SU-DHL-6 (cell line): ENCODE measurements around the gene DLX6.

Experiments used
- H2AFZ ChIP-seq: fragments of 200-600 bp; sonication (generic); 2 replicates; pipeline ENCODE4 v1.6.1; 2014; ENCODE audit warnings: low read depth, mild to moderate bottlenecking, moderate library complexity, mixed read lengths, antibody characterized with exemption, low read length; ENCODE audit not compliant: severe bottlenecking
- H3F3A ChIP-seq: fragments of 200-600 bp; shearing (Covaris generic); 2 replicates; pipeline ENCODE4 v1.6.0; 2016; ENCODE audit warnings: antibody characterized with exemption, mild to moderate bottlenecking; ENCODE audit not compliant: insufficient read depth
- H3K27ac ChIP-seq: fragments of 200-600 bp; sonication (generic); 2 replicates; pipeline ENCODE4 v1.5.1; 2016; ENCODE audit warnings: low read depth, mild to moderate bottlenecking, low read length, moderate library complexity, mixed read lengths
- H3K27me3 ChIP-seq: fragments of 200-600 bp; sonication (generic), shearing (Covaris generic); 2 replicates; pipeline ENCODE4 v1.6.0; 2014; ENCODE audit warnings: mild to moderate bottlenecking, low read length
- H3K36me3 ChIP-seq: fragments of 200-600 bp; sonication (generic); 2 replicates; pipeline ENCODE4 v1.6.1; 2014; ENCODE audit warnings: mild to moderate bottlenecking, low read length, mixed read lengths
- H3K4me2 ChIP-seq: fragments of 300-600, 200-600 bp; shearing (Covaris generic), sonication (generic); 2 replicates; pipeline ENCODE4 v1.6.0; 2014; ENCODE audit warnings: low read length, low read depth, mild to moderate bottlenecking; ENCODE audit not compliant: poor library complexity, severe bottlenecking
- H3K4me3 ChIP-seq: fragments of 200-600 bp; sonication (generic); 2 replicates; pipeline ENCODE4 v1.5.1; 2014; ENCODE audit warnings: antibody characterized with exemption, low read length, mild to moderate bottlenecking, mixed read lengths; ENCODE audit not compliant: insufficient read depth, poor library complexity, severe bottlenecking
- H3K79me2 ChIP-seq: fragments of 200-600 bp; sonication (generic); 2 replicates; pipeline ENCODE4 v1.6.1; 2014; ENCODE audit warnings: mild to moderate bottlenecking, low read length, moderate library complexity; ENCODE audit not compliant: insufficient read depth
- H3K9ac ChIP-seq: fragments of 200-600 bp; sonication (generic); 2 replicates; pipeline ENCODE4 v1.7.0; 2014; ENCODE audit warnings: mild to moderate bottlenecking, low read length
- H3K9me2 ChIP-seq: fragments of 200-600 bp; sonication (generic); replicated peaks from 2 replicates; pipeline ENCODE4 v1.6.1; 2014; ENCODE audit warnings: low read length; ENCODE audit not compliant: insufficient read depth
- H3K9me3 ChIP-seq: fragments of 200-600 bp; sonication (generic); 2 replicates; pipeline ENCODE4 v1.6.1; 2014; ENCODE audit warnings: low read length, mixed read lengths; ENCODE audit not compliant: insufficient read depth
- H4K20me1 ChIP-seq: fragments of 200-600 bp; sonication (generic); 2 replicates; pipeline ENCODE4 v1.6.1; 2014; ENCODE audit warnings: low read depth, mild to moderate bottlenecking, antibody characterized with exemption, low read length, moderate library complexity, mixed read lengths
- EZH2phosphoT487 ChIP-seq: fragments of 200-600 bp; sonication (generic), shearing (Covaris generic); conservative IDR thresholded peaks from 2 replicates; pipeline ENCODE4 v1.6.1; 2018; ENCODE audit warnings: mild to moderate bottlenecking, antibody characterized with exemption, low read length, moderate library complexity, mixed read lengths
- TF ChIP-seq, protein P1 (sequence below): fragments of 200-600 bp; sonication (generic); IDR thresholded peaks from one replicate; pipeline ENCODE4 v1.5.1; 2017; ENCODE audit warnings: antibody characterized with exemption, mild to moderate bottlenecking, low read length, moderate library complexity; ENCODE audit not compliant: insufficient read depth, poor library complexity, severe bottlenecking

Gene DLX6

DNA sequence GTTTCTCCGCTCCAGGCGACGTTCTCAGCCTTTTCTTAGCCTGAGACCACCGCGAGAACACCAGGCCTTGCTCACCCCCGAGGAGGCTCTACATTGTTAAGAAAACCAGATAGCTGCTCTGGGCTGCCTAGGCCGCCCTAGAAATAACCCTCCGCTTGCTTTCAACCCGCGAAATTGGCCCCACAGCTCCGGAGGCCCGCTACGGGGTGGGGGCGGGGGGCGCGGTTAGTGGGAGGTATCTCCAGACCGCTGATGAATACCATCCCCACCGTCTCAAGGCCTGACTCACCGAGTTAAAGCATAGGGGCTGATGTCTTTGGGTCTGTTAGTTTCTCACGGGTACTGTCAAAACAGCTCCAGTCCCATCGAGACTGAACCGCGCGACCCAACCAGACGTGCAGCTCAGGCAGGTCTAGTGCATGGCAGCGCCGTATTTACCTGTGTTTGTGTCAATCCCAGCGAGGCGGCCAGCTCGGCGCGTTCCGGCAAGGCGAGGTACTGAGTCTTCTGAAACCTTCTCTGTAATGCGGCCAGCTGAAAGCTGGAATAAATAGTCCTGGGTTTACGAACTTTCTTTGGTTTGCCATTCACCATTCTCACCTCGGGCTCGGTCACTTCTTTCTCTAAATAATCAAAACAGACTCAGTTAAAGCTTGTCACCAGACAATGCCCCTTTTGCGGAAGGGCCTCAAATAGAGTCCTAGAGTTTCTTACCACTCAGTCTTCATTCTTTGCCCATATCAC lies 16.6 kb downstream of the DLX6 start:
- TF ChIP-seq, protein P1, sequence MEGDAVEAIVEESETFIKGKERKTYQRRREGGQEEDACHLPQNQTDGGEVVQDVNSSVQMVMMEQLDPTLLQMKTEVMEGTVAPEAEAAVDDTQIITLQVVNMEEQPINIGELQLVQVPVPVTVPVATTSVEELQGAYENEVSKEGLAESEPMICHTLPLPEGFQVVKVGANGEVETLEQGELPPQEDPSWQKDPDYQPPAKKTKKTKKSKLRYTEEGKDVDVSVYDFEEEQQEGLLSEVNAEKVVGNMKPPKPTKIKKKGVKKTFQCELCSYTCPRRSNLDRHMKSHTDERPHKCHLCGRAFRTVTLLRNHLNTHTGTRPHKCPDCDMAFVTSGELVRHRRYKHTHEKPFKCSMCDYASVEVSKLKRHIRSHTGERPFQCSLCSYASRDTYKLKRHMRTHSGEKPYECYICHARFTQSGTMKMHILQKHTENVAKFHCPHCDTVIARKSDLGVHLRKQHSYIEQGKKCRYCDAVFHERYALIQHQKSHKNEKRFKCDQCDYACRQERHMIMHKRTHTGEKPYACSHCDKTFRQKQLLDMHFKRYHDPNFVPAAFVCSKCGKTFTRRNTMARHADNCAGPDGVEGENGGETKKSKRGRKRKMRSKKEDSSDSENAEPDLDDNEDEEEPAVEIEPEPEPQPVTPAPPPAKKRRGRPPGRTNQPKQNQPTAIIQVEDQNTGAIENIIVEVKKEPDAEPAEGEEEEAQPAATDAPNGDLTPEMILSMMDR, result no peak
- no peak for TF ChIP-seq EZH2phosphoT487
- no peak overlapping the region for H3K4me3 ChIP-seq
- no peak overlapping the region for H3K9ac ChIP-seq
- H3K4me2 ChIP-seq, result no peak overlapping the region
- 0 out of 2 replicates have a peak, but pooled peaks cover 4% of the 10 kb centered on the region for H4K20me1 ChIP-seq
- H3K27ac ChIP-seq, result no peak overlapping the region
- no peaks in the 10 kb centered on the region for H3K79me2 ChIP-seq
- no peaks in the 10 kb centered on the region for H3K36me3 ChIP-seq
- no peaks in the 10 kb centered on the region for H3F3A ChIP-seq
- no peaks in the 10 kb centered on the region for H3K27me3 ChIP-seq
- no peaks in the 10 kb centered on the region for H3K9me2 ChIP-seq
- no peaks in the 10 kb centered on the region for H3K9me3 ChIP-seq
- no peak overlapping the region for H2AFZ ChIP-seq

DNA sequence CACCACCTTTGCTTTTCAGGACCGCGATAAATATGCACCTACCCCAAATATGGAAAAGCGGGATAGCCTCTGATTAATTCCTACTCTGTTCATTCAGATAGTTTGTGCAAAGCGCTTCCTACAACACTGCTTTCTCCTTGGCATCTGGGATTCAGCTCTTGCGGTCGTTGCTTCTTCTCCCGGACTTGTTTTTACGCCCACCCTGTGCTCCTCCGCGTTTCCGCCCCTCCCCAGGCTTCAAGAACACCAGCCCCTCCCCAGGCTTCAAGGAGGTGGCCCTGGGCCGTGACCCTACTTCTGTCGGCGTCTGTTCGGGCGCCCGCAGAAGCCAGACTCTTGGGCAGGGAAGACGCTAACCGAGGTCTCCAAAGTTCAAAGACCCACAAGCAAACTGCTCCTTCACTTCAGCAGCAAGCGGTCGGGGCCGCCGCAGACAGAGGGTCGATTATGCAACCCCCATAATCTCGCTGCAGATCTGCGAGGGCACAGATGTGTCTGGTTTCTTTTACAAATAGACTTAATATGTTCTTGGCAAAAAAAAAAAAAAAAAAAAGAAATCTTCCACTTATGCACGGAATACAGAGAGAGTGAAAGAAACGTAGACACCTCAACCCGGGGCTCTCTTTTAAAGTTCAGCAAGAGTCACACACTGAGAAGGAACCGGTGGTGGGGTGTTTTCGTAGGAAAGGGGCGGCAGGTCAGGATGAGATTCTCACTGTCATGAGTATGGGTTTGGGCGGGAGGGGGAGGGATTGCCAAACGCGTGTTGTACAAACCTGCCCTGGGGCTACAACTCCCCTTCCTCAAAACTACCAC lies 17.3 kb downstream of the DLX6 start:
- no peaks in the 10 kb centered on the region for H3F3A ChIP-seq
- no peaks in the 10 kb centered on the region for H3K9me3 ChIP-seq
- H4K20me1 ChIP-seq, result 0 out of 2 replicates have a peak, but pooled peaks cover 4% of the 10 kb centered on the region
- H3K4me3 ChIP-seq, result no peak overlapping the region
- H3K9ac ChIP-seq, result no peak overlapping the region
- no peaks in the 10 kb centered on the region for H3K79me2 ChIP-seq
- TF ChIP-seq, protein P1, result no peak
- no peak for TF ChIP-seq EZH2phosphoT487
- H3K4me2 ChIP-seq, result no peak overlapping the region
- H3K27ac ChIP-seq, result no peak overlapping the region
- H2AFZ ChIP-seq, result no peak overlapping the region
- no peaks in the 10 kb centered on the region for H3K9me2 ChIP-seq
- H3K27me3 ChIP-seq, result no peaks in the 10 kb centered on the region
- no peaks in the 10 kb centered on the region for H3K36me3 ChIP-seq

DNA sequence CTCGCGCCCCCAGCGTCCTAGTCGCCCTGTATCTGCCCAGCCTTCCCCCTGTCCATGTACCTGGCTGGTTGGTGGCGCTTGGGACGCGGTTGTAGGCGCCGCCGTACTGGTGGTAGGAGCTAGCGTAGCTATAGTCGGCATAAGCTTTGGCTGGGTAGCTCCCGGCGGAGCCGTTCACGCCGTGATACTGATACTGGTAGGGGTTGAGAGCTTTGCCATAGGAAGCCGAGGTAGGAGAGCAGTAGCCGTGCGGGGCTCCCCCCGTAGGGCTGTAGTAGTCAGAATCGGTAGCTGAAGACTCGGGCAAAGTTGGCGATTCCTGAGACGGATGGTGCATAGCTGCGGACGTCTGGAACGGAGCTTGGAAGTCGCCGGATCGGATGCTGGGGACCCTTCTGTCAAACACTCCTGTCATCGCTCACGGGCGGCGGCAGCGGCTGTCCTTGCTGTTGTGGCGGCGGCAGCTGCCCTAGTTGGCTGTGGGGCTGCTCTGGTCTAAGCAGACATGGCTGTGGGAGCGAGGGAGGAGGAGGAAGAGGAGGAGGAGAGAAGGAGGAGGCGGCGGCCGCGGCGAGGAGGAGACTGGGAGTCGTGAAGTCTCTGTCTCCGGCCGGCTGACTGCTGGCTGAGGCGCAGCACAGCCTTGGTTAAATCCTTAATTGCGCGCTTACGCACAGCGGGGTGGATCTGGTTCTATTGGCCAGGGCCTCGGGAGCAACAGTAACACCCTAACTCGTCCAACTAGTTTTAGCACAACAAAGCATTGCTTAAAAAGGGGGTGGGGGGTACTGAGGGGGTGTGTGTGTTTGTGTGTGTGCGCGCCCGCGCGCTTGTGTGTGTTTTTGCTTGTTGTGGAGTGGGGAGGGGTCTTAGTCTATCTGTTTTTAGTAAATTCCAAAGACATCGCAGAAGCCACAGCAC lies 19.1 kb downstream of the DLX6 start, which contains the start of gene DLX5:
Gene DLX5, minus strand, starts transcription at position 623 of the 921 bp plus-strand sequence. Its CDS starts 208 bp downstream, at position 415.
- Histone ChIP-seq H3K9me3 (no peaks in the 10 kb centered on the region), H3K4me3 (no peak within 1 kb of the TSS), H3K27me3 (no peaks in the 10 kb centered on the region), H3K36me3 (no peaks in the 10 kb centered on the region), H4K20me1 (0 out of 2 replicates have a peak, but pooled peaks cover 4% of the 10 kb centered on the region), H3K79me2 (no peaks in the 10 kb centered on the region), H3K4me2 (no peak within 1 kb of the TSS), H2AFZ (no peak within 1 kb of the TSS), H3K27ac (no peak within 1 kb of the TSS), H3K9ac (no peak within 1 kb of the TSS), H3K9me2 (no peaks in the 10 kb centered on the region), H3F3A (no peaks in the 10 kb centered on the region)
- TF ChIP-seq EZH2phosphoT487, result no peak
- TF ChIP-seq, protein P1, result no peak
